Stimulated activated CD4-positive, alpha-beta T cell treated with anti-CD3 and anti-CD28 coated beads, Interleukin-15, amount 100 ng/mL, for 24 hours (primary cell): ENCODE measurements around the gene KLHDC4.

Experiments
- DNase-seq: peaks from one replicate; pipeline ENCODE4 v3.0.0-alpha.2; 2020

The KLHDC4 gene

DNA sequence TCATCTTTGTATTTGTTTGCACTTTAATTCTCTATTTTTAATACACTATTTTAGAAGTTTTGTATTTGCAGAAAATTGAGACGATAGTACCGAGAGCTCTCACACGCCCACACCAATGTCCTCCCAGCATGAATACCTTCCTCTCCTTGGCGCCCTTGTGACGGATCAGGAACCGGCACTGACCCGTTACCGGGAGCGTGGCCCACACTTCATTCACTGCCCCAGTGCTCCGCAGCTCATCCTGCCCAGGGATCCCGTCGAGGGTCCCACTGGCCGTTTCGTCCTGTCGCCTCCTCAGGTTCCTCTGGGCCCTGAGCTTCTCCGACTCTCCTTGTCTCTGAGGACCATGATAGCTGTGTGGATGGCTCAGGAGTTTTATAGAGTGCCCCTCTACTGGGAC lies 50.6 kb downstream of the KLHDC4 start:
- DNase-seq = no peak

DNA sequence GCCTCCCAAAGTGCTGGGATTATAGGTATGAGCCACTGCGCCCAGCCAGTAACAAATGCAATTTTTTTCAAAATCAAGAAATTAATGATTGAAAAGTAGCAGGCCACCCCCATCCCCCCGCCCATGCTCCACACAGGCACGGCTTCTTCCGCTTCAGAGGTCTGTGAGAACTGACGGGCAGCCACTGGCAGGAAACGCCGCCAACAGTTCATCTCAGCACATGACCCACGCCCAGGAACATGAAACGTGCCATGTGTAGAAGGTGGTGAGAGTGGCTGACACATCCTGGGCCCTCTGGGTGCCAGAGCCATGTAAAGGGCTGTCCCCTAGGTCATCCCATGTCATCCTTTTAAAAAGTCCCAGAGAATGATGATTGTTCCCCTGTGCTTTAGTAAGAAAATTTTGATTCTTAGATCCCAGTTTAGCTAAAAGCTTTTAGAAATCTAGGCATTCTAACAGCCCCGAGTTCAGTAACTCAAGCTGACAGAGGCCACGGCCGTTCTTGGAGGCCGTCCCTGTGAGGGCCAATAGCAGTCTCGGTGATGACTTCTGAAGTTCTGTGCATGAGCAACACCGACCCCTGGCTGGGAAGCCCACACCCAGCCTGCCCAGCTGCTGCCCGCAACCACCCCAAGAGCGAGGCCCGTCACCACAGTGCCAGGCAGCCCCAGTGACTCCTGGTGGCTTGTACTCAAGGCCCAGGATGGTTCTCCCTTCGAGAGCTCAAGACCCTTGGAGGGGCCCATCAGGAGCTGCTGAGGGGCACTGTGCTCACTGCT lies 52.1 kb downstream of the KLHDC4 start:
- DNase-seq = peak; percentile 68

DNA sequence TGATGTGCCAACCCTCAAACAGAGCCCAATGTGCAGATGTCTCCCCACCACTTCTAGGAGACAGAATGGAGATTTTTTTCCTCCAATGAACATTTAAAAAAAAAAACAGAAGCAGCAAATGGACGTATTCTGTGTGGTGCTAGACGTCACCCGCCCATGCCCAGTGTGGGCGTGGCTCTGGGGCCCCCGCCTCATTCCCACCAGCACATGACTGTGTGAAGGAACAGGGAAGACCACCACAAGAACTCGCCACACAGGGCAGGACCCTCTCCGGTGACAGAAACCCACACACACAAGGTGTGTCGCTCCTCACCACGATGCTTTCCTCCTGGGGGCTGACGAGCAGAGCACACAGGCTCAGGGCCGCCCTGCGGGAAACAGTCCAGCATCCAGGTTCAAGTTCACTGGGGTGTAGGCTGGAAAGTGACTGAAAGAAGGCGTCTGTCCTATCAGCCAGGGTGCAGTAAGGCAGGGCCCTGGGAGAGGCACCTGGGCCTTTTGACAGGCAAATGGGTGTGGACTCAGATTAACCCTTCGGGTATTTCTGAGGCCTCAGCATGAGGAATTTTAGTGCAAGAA lies 53.5 kb downstream of the KLHDC4 start:
- DNase-seq = no peak

DNA sequence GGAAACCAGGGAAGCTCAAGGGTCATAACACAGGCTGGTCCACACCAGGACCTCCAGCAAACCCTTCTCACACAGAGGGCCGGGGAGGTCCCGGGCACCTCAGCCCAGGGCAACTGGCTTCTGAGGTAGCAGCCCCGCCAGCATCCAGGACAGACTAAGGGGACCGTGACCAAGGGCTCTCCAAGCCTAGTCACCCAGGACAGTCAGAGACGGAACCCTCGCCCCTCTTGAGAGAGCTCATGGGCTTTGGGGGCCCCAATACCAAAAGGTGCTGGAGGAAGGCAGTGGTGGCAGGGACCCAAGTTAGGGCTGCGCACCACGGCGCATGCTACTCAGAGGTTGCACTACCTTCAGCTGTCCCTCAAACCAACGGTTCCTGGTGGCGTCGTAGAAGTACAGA lies 54.9 kb downstream of the KLHDC4 start:
- DNase-seq = no peak

DNA sequence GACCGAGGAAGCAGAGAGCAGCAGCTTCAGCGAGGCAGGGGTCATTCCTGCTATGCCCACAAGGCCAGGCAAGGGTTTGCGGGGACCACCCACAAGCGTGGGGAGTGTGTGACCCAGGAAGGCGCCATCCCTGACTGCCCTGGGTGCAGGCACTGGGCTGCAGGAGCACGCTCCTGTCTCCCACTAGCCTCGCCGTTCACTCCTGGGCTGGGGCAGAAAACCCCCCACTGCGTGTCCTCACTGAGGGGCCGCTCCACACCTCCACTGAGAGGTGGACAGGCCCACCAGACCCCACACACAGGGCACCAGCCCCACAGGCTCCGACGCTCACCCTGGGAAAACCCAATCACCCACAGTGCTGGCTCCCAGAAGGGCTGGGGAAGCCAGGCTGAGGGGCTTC lies 56.1 kb downstream of the KLHDC4 start:
- DNase-seq = no peak

DNA sequence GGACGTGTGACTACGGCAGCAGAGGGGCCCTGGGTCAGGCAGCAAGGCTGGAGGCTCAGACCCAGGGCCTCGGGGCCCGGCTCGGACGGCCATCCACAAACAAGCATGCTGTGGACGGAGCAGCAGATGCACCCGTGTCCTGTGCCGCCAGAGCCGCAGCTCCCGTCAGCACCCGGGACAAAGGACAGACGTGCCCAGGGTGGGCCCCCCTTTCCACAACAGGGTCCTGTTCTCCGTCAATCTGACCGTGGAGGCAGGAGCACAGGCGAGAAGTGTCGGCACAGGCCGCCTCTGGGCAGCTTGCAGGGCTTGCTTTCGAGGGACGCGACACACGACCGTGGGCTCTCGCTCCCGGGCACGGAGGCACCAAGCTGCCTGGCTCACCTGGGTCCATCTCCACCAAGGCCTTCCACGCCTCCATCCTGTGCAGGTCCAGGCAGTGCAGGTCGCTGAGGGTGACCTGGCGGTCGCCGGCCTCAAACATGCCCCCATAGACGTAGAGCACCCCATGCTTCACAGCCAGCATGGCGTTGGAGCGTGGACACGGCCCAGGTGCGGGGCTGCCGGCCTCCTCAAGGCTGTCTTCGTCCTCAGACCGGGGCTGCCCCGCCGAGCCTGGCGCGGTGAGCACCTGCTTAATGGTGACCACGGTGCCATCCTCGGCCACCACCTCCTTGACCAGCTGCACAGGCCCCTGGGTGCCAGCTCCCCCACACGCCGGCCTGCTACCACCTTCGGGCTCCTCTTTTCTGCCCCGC lies 56.7 kb downstream of the KLHDC4 start:
- DNase-seq = no peak

DNA sequence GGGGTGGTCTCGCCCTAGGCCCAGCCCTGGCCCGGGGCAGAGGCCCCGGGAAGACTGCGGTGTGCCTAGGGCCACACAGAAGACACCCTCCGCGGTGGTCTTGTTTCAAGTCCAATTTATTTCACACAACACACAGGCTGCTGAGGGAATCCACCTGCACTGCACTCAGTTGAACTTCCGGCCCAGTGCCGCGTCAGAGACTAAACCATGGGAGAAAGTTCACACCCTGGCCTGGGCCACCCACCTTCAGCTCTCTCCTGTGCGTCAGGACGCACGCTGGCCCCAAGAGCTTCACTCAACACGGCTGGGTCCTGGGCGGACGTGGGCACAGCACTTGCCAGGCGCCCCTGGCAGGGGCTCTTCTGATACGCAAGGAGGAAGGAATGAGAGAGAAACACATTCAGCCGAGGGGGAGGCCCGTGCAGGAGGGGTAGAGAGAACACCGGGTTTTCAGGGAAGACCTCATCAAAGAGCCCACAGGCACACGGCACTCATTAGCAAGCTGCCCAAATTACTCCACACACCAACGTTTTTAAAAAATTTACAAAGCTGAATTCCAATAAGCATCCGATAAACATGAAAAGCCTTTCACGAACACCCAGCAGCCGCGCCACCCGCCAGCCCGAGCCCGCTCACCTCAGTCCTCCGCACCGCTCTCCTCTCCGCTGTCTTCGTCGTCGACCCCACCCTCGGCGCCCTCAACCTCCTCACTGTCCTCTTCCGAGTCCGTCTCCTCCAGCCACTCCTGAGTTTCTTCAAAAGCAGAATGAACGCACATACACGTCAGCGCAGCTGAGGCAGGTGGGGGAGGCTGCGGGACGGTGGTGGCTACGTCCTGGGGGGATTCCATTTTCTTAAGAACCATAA lies 57.8 kb downstream of the KLHDC4 start:
- no peak for DNase-seq

DNA sequence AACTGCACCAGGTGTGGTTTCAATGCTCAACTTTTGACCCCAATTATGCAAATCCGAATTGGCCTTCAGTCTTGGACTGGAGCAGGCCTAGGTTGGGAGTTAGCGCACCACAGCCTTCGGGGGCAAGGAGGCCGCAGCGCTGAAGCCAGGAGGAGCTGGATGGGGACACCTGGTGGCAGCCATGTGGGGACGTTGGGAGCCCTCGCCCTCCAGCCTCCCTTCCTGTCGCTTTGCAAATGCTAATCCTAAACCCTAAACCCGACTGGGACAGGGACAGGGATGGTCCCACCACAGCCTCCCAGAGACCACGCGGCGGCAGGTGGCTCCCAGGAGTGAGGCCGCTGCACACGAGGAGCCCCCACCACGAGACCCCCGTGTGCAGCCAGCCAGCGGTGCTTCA lies 58.7 kb downstream of the KLHDC4 start:
- no peak for DNase-seq

DNA sequence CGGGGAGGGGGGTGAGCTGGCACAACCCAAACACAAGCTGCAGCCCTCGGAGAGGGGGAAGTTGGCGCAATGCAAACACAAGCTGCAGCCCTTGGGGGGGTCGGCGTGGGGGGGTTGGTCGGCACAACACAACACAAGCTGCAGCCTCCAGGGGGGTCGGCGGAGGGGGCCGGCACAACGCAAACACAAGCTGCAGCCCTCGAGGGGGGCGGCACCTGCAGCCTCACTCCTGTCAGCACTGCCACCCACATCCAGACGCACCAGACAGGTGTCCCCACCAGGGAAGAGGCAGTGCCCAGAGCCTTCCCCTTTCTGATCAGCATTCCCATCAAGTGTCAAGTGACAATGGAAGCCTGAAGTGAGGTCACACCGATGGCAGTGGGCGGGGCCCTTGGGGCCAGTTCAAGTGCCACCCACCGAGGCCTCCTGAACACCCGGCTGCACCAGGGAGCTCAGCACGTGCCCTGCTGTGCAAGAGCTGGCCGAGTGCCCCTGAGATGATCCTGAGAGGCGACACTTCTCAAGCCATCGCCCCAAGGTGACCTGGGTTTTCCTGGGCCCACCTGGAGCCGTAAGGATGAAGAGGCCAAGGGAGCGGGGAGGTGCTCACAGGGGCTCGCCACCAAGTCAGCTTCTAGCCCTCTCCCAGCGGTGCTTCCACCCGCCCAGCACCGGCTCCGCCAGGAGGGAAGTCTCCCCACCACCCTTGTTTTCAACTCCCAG lies 59.3 kb downstream of the KLHDC4 start:
- DNase-seq = no peak

DNA sequence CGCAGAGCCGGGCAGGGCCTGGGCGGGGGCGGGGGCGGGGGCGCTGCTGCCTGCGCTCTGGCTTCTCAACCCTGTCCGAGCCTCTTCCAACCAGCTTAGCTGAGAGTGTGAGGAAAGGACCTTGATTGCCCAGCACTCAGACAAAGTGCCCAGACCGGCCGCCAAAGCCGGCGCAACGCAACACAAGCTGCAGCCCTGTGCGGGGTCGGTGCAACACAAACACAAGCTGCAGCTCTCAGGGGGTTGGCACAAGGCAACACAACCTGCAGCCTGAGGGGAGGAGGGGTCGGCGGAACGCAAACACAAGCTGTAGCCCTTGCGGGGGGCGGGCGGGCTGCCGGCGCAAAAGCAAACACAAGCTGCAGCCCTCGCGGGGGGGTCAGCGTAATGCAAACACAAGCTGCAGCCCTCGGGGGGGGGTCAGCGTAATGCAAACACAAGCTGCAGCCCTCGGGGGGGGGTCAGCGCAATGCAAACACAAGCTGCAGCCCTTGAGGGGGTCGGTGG lies 60.0 kb downstream of the KLHDC4 start:
- DNase-seq = no peak

DNA sequence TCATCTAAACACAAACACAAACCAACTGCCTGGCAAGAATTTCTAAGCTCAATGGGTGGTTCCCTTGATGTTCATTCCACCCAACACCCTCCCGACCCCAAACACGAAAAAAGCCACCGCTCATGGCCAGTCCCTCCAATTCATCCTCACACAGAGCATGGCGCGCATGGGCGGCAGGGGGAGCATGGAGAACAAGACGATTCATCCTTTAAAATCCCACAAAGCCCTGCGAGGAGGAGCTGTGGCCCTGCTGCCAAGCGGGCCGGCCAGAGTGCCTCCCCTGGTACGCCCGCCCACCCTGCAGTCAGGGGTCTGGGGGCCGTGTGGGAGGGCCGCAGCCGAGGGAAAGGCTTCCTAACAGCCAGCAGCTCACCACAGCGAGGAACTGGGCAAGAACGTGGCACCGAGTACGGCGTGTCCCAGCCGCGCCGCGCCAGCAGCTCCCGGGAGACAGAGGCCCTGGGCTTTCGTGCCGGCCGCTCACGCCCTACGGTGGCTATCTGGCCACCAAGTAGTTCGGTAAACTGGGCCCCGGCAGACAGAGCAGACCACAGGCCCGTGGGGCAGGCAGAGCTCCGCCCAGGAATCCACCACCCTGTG lies 60.9 kb downstream of the KLHDC4 start:
- DNase-seq = no peak

DNA sequence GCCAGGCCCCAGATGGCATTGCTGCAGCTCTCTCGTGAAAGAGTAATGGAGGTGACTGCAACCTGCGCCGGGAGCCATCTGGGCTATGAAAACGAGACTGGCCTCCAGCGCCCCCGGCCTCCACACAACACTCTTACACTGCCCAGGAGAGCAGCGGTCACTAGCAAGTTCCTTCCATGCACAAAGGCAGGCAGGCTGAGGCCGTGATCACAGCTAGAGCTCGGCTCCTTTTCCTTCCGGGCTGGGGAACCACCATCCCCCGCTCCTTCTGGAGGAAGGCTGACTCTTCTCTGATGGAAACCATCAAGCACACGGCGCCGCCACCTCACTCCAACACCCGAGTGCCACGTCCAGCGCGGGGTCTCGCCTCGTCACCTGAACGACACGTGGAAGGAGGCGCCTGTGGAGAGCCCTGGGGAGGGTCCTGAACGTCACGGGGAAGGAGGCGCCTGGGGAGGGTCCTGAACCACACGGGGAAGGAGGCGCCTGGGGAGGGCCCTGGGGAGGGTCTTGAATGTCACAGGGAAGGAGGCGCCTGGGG lies 61.9 kb downstream of the KLHDC4 start:
- no peak for DNase-seq

DNA sequence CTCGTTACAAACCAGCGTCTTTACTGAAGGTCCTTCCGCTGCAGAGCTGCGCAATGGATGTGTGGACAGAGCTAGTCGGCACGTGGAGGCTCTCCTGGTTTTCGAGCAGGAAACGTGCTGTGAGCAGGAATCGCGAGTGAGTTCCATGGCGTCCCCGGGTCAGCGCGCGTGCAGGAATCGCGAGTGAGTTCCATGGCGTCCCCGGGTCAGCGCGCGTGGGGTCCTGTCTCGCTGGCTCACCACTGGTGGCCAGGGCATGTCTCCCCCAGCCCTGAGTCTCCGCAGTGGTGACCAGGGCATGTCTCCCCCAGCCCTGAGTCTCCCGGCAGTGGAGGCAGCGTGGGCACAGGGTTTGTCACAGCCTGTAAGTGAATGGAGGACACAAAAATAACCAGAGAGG lies 62.7 kb downstream of the KLHDC4 start:
- no peak for DNase-seq

DNA sequence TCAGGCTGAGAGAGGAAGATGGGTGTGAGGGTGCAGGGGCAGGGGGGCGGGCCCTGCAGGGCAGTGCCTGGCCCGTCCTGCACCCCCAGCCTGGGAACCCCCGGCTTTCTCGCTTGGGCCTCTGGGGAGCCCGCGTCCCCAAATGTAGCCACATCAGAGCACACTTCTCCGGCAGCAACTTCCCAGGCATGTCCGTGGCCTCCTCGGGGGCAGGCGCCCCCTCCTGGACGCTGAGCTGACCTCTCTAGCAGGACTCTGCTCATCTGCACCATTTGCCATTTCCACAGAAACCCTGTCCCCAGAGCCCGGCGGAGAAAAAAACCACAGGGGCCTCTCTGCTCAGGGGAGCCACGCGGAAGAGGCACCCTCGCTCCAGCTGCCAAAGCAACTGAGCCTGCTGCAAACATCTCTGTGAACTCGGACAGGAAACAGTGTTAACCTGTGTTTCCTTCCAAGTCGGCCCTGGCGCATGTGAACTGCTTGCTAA lies 63.4 kb downstream of the KLHDC4 start:
- DNase-seq = peak; percentile 69

DNA sequence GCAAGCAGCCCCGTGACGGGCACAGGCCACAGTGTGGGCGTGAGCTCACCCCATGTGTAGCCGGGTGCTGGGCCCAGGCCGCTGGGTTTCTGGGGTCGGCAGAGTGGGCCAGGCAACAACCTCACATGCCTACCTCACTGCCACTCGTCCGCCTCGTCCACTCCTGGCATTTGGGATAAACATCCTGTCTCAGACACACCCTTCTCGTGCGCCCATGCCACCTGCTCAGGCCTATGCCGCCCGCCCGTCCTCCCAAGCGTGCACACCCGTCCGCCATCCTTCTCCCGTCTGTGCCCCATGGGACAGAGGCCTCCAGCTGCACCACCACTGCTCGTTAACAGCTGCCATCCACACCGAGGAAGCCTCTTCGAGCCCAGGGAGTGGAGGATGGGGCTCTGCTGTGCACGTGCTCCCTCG lies 64.3 kb downstream of the KLHDC4 start:
- DNase-seq = no peak

DNA sequence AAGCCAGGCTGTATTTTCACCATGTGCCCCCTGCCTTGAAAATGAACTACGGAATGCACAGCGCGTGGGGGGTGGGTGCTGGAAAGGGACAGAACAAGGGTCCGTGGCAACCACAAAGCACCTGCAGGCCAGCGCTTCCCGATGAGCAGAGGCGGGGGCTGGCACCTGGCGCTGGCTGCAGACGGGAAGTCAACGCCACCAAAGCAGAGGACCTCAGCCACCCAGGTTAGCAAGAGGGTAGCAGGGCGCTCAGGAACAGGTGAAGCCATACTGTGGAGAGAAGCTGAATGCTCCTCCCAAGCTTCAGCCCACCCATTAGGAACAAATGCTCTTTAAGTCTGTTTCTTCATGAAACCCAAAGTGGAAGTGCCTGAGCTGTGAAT lies 64.7 kb downstream of the KLHDC4 start:
- DNase-seq = no peak

DNA sequence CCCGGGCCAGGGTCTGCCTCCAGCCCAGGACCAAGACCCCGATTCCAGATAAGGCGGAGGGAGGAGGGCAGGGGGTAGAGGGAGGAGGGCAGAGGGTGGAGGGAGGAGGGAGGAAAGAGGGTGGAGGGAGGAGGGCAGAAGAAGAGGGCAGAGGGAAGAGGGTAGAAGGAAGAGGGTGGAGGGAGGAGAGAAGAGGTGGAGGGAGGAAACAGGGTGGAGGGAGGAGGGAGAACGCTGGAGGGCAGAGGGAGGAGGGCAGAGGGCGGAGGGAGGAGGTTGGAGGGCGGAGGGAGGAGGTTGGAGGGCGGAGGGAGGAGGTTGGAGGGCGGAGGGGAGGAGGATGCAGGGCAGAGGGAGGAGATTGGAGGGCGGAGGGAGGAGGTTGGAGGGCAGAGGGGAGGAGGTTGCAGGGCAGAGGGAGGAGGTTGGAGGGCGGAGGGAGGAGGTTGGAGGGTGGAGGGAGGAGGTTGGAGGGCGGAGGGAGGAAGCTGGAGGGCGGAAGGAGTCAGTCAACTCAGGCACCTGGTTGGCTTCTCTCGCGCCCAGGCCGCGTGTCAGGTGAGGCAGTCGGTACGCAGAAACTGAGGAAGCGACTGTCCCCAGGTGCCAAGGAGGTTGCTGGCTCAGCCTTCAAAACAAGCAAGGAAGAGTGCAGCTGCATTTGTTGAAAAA lies 65.2 kb downstream of the KLHDC4 start:
- no peak for DNase-seq

DNA sequence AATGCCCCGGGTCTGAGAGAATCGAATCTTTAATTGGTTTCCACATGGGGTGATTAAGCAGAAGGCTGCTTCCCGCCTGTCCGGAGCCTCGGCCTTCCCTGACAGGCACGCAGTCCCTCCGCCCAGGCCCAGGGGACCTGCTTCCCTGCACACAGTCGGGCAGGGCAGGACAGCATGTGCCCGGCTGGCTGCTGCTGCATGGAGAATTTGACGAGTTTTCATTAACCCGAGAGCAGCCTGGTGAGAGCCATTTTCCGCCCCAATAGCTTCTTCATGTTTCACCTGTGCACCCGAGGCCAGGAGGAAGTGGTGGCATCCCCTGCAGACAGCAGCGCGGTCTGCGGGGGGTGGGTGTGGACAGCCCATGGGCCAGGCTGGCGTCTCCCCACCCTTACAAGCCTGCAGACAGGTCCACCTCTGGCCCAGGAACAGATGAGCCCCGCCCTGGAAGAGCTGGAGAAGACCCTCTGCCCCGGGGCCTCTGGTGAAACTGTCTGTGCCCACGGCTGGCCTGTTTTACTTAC lies 67.0 kb downstream of the KLHDC4 start:
- DNase-seq = no peak

DNA sequence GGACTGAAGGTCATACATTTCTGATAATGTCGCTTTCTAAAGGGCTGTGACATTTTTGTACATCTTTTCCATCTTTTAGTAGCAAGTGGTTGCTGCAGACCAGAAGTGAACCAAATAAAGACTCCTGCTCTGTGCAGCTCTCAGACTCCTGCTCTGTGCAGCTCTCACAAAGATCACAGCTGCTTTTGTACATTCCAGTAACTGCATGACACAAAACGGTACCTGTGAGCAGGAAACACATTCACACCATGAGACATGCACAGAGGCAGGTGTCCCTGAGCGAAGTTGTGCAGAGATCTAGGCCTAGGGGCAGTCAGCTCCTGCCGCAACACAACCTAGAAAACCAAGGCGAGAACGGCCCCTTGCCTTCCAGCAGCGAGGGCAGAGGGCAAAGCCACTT lies 67.5 kb downstream of the KLHDC4 start:
- DNase-seq = no peak

DNA sequence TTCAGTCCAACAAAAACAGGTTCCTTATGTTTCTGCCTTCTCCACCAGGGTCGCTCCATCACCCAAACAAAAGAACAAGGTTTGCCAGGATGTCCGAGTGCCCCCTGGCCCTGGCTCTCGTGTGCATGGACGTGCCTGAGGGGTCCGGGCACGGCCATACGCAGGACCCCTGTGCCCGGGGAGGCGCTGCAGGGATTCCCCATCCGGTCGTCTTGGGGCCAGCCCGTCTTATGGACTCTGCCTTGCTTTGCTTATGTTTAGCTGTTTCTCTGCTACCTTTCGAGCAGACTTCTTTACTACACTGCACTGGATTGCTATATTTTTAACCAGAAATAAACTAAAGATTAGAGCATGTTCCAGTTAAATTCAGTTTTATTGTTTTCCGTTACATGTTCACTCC lies 68.0 kb downstream of the KLHDC4 start:
- no peak for DNase-seq

DNA sequence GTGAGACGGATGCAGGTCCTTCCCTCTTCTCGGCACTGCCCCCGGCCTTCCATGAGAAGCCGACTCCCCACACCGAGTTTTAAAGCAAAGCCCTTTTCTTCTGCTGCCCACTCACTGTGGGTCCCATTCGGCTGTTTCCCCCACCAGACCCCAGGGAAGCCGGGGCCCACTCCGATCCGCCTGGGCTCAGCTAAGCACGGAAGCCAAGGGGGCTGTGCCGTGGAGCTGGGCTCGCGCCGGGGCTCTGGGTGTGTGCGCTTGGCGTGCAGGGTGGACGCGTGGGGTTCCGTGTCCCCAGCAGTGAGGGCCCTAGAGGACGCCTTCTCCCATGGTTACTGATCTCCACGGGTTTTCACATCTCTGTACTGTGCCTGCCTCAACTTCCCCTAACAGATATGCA lies 68.5 kb downstream of the KLHDC4 start:
- DNase-seq = no peak
